Measurements from ENCODE around the gene FRMPD1.

Gene FRMPD1

DNA sequence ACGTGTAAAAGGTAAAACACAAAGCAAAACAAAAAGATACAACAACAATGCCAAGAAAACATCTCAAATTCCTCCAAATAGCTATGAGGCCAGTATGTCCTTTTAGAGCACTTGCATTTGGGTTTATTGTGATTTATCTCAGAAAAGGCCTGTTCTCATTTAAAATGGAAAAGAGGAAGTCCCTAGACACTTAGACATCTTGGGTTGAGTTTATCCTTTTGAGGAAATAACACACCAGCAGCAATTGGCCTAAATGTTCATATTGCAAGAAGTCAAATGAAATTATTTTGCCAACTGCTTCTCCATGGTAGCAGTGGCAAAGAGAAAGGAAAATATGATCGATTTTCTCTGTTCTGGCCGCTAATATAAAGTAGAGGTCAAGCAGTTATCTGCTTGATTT, 59.3 kb downstream of the FRMPD1 start:
- Histone ChIP-seq H2AFZ (ENCODE audit: low read length) (no peak overlapping the region), H3K79me2 (ENCODE audit: insufficient read depth, low read length) (no peaks in the 10 kb centered on the region), H3K4me3 (ENCODE audit: low read length, poor library complexity, severe bottlenecking) (no peak overlapping the region), H3K9ac (ENCODE audit: low read depth, low read length, poor library complexity, severe bottlenecking) (no peak overlapping the region), H3F3A (ENCODE audit: low read depth) (no peaks in the 10 kb centered on the region), H3K4me2 (ENCODE audit: low read depth, low read length, poor library complexity, severe bottlenecking) (no peak overlapping the region), H3K36me3 (ENCODE audit: insufficient read depth, low read length) (no peaks in the 10 kb centered on the region), H3K9me2 (replicated peaks; ENCODE audit: low read depth, low read length) (no peaks in the 10 kb centered on the region), H3K9me3 (ENCODE audit: insufficient read depth, low read depth, low read length) (no peaks in the 10 kb centered on the region), H3K4me1 (ENCODE audit: insufficient read depth, low read length, poor library complexity, severe bottlenecking) (no peaks in the 10 kb centered on the region), H3K27me3 (ENCODE audit: insufficient read depth, low read length, poor library complexity, severe bottlenecking) (no peaks in the 10 kb centered on the region), H4K20me1 (ENCODE audit: insufficient read depth, low read length, poor library complexity, severe bottlenecking) (no peaks in the 10 kb centered on the region)
- no peak for TF ChIP-seq EZH2phosphoT487 (IDR thresholded peaks at IDR 0.05; ENCODE audit: borderline replicate concordance)
- TF ChIP-seq, protein P1, sequence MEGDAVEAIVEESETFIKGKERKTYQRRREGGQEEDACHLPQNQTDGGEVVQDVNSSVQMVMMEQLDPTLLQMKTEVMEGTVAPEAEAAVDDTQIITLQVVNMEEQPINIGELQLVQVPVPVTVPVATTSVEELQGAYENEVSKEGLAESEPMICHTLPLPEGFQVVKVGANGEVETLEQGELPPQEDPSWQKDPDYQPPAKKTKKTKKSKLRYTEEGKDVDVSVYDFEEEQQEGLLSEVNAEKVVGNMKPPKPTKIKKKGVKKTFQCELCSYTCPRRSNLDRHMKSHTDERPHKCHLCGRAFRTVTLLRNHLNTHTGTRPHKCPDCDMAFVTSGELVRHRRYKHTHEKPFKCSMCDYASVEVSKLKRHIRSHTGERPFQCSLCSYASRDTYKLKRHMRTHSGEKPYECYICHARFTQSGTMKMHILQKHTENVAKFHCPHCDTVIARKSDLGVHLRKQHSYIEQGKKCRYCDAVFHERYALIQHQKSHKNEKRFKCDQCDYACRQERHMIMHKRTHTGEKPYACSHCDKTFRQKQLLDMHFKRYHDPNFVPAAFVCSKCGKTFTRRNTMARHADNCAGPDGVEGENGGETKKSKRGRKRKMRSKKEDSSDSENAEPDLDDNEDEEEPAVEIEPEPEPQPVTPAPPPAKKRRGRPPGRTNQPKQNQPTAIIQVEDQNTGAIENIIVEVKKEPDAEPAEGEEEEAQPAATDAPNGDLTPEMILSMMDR (conservative IDR thresholded peaks at IDR 0.05; ENCODE audit: low read length): no peak

DNA sequence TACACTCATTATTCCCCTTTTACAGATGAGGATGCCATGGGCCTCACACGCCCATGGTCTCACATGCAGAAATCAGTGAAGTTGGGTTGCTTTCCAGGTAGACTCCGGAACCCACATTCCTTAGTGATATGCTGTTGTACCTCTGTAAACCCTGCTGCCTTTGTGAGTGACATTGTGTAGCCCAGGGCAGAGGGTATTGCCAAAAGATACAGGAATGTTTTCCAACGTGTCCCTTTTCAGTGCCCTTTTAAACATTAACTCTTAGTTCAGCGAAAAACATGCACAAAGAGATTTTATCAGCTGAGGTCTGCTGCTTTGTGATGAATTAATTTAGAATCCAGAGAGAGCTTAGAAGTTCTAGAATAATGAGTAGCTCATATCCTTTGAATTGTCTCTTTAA, 64.5 kb downstream of the FRMPD1 start:
- Histone ChIP-seq H3K4me3 (ENCODE audit: low read length, poor library complexity, severe bottlenecking) (no peak overlapping the region), H3K4me2 (ENCODE audit: low read depth, low read length, poor library complexity, severe bottlenecking) (no peak overlapping the region), H2AFZ (ENCODE audit: low read length) (no peak overlapping the region), H3K9me3 (ENCODE audit: insufficient read depth, low read depth, low read length) (no peaks in the 10 kb centered on the region), H3K9ac (ENCODE audit: low read depth, low read length, poor library complexity, severe bottlenecking) (no peak overlapping the region), H3K36me3 (ENCODE audit: insufficient read depth, low read length) (no peaks in the 10 kb centered on the region), H3K9me2 (replicated peaks; ENCODE audit: low read depth, low read length) (no peaks in the 10 kb centered on the region), H3K79me2 (ENCODE audit: insufficient read depth, low read length) (no peaks in the 10 kb centered on the region), H4K20me1 (ENCODE audit: insufficient read depth, low read length, poor library complexity, severe bottlenecking) (no peaks in the 10 kb centered on the region), H3F3A (ENCODE audit: low read depth) (no peaks in the 10 kb centered on the region), H3K27me3 (ENCODE audit: insufficient read depth, low read length, poor library complexity, severe bottlenecking) (no peaks in the 10 kb centered on the region), H3K4me1 (ENCODE audit: insufficient read depth, low read length, poor library complexity, severe bottlenecking) (no peaks in the 10 kb centered on the region)
- TF ChIP-seq, protein P1 (conservative IDR thresholded peaks at IDR 0.05; ENCODE audit: low read length): no peak
- no peak for TF ChIP-seq EZH2phosphoT487 (IDR thresholded peaks at IDR 0.05; ENCODE audit: borderline replicate concordance)

DNA sequence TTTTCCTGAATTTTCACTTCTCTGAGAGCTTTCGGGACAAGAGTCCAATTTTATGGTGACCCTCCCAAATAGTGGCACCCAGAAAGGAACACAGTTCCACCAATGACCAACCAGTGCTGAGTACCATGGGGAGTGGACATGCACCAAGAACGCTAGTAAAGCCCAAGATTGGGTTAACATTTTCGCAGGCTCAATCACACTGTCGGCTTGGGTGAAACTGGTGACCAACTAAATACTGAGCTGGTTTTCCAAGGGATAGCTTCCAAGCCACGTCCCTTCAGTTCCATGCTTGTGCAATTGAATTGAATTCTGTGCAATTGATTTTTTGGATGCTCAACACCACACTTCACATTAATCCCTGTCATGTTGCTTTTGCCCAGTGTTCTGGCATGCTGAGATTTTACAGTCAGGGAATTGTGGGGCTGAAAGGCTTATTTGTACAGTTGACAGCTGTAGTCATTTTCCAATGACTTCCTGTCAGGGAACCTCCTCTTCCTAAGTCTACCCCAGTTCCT, 65.3 kb downstream of the FRMPD1 start:
- Histone ChIP-seq H3K79me2 (ENCODE audit: insufficient read depth, low read length) (no peaks in the 10 kb centered on the region), H3K27me3 (ENCODE audit: insufficient read depth, low read length, poor library complexity, severe bottlenecking) (no peaks in the 10 kb centered on the region), H4K20me1 (ENCODE audit: insufficient read depth, low read length, poor library complexity, severe bottlenecking) (no peaks in the 10 kb centered on the region), H2AFZ (ENCODE audit: low read length) (no peak overlapping the region), H3K9me2 (replicated peaks; ENCODE audit: low read depth, low read length) (no peaks in the 10 kb centered on the region), H3K36me3 (ENCODE audit: insufficient read depth, low read length) (no peaks in the 10 kb centered on the region), H3F3A (ENCODE audit: low read depth) (no peaks in the 10 kb centered on the region), H3K9me3 (ENCODE audit: insufficient read depth, low read depth, low read length) (no peaks in the 10 kb centered on the region), H3K4me1 (ENCODE audit: insufficient read depth, low read length, poor library complexity, severe bottlenecking) (no peaks in the 10 kb centered on the region), H3K9ac (ENCODE audit: low read depth, low read length, poor library complexity, severe bottlenecking) (no peak overlapping the region), H3K4me3 (ENCODE audit: low read length, poor library complexity, severe bottlenecking) (no peak overlapping the region), H3K4me2 (ENCODE audit: low read depth, low read length, poor library complexity, severe bottlenecking) (no peak overlapping the region)
- no peak for TF ChIP-seq EZH2phosphoT487 (IDR thresholded peaks at IDR 0.05; ENCODE audit: borderline replicate concordance)
- TF ChIP-seq, protein P1 (conservative IDR thresholded peaks at IDR 0.05; ENCODE audit: low read length): no peak
